Fibroblast of villous mesenchyme (primary cell): ENCODE measurements around the gene PTPN12. TPM values are rescaled to one million over a fixed set of nuclear protein-coding genes. Genes with fewer than 3 reads are reported as not detected.

Experiments used
- DNase-seq: peaks from one replicate; pipeline ENCODE4 v3.0.0-alpha.2; 2010; ENCODE audit warnings: low read depth
- H3K4me3 ChIP-seq: 2 replicates; pipeline ENCODE4 v1.5.1; 2011; ENCODE audit warnings: low read depth, mild to moderate bottlenecking, low read length
- CTCF ChIP-seq: IDR thresholded peaks from 2 replicates; pipeline ENCODE4 v1.5.1; 2012; ENCODE audit warnings: low read depth, mild to moderate bottlenecking, low read length; ENCODE audit not compliant: insufficient read depth
- total RNA-seq: library from RNA; depleted of rRNA; stranded (reverse); fragments of >200 nt; gene quantifications from 2 replicates; pipeline ENCODE4 v1.2.3, GENCODE V29; 2012

PTPN12 gene
- total RNA-seq, 1 donor: 78.6 TPM

DNA sequence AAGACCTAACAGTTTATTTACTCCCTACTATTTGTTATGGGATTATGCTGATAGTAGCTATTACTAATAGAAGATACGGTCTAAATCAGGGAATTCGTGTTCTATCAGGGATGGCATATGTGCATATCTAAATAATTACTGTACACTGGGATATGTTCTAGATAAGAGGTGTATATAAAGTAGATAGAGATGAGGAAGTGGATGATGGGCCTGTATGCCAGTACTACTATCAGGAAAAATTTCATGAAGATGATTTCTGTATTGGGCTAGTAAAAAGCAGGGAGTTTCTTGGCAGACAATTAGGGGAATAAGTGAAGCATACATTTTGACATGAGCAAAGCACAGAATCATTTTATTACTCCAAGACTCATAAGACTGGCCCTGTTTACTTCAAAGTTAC is 26.2 kb downstream of the PTPN12 start:
- TF ChIP-seq CTCF: no peak
- H3K4me3 ChIP-seq: no peak overlapping the region
- DNase-seq: no peak

- DNase-seq: peak; percentile 61
- TF ChIP-seq CTCF: no peak
- no peak overlapping the region for H3K4me3 ChIP-seq
Observed at GRCh38 chr7:77565917-77566316, 28.8 kb downstream of the PTPN12 start.

DNA sequence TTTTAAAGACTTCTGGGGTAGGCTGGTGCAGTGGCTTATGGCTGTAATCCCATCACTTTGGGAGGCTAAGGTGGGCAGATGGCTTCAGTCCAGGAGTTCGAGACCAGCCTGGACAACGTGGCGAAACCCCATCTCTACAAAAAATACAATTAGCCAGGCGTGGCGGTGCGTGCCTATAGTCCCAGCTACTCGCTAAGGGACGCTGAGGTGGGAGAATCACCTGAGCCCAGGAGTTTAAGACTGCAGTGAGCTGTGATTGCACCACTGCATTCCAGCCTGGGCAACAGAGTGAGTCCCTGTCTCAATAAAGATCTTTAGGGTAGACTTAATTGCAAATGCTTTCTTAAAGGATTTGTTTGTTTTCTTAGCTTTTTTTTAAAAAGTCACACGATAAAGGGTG is 29.3 kb downstream of the PTPN12 start:
- DNase-seq: no peak
- no peak for TF ChIP-seq CTCF
- no peak overlapping the region for H3K4me3 ChIP-seq

DNA sequence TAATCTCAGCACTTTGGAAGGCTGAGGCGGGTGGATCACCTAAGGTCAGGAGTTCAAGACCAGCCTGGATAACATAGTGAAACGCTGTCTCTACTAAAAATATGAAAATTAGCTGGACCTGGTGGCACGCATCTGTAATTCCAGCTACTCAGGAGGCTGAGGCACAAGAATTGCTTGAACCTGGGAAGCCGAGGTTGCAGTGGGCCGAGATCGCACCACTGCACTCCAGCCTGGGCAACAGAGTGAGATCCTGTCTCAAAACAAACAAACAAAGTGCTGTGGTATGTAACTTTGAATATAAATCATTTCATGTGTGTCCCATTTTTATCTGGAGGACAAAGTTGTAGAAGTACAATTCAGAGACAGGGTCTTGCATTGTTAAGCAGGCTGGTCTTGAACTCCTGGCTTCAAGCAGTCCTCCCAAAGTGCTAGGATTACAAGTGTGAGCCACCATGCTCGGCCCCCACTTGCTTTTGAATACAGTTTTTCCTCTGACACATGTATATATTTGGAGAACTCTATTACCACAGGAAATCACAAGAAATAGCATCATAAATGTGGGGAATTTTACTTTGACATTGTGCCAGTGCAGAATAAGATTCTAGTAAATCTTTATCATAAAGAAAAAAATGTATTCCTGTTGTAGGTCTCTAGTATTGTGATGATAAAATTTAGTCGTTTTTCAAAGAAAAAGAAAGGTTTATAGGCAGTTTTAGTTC is 32.6 kb downstream of the PTPN12 start:
- no peak for DNase-seq
- TF ChIP-seq CTCF: no peak

GRCh38 chr7:77570330-77571011 is 33.4 kb downstream of the PTPN12 start:
- no peak overlapping the region for H3K4me3 ChIP-seq
- DNase-seq: peak; percentile 59
- no peak for TF ChIP-seq CTCF

More for the DNA sequence above, 32.6 kb downstream of the PTPN12 start:
- H3K4me3 ChIP-seq: no peak overlapping the region

DNA sequence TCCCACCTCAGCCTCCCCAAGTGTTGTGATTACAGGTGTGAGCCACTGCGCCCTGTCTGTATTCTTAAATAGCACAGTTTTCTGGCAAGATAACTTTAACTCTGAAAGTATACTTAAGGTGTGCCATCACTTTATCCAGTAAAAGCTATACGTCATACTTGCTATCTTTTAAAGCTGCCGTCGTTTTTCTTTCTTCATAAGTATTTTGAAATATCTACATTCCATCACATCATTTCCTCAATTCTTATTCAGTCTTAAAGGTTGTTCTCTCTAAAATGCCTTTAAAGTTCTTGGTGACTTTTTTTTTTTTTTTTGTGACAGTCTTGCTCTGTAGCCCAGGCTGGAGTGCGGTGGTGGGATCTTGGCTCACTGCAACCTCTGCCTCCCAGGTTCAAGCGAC is 34.7 kb downstream of the PTPN12 start:
- no peak for DNase-seq
- TF ChIP-seq CTCF: no peak
- H3K4me3 ChIP-seq: no peak overlapping the region
